WTC11 (cell line): Measurements from ENCODE around the gene SEMA6D. TPM values are rescaled to one million over a fixed set of nuclear protein-coding genes. Genes with fewer than 3 reads are reported as not detected.

Experiments used
- ATAC-seq: fragments of 200-7000 bp; cut with Tn5 transposase; 2 replicates; pipeline ENCODE4 v1.10.0; 2021; ENCODE audit warnings: mild to moderate bottlenecking, moderate library complexity
- CTCF ChIA-PET: fragments of 300-600 bp; sonication (Branson Sonifier 250); formaldehyde crosslinking; loops from one replicate; lab custom pipeline; 2021; ENCODE audit warnings: antibody characterized with exemption; lab: Charles Lee
- POLR2A ChIA-PET: fragments of 350-600 bp; sonication (Branson Sonifier 250); formaldehyde crosslinking; loops from one replicate; lab custom pipeline; 2021; ENCODE audit warnings: antibody characterized with exemption; lab: Charles Lee
- DNase-seq: peaks from one replicate; pipeline ENCODE4 v3.0.0; 2021; ENCODE audit warnings: low spot score
- H3K27ac Mint-ChIP-seq: 2 replicates; pipeline ENCODE4 v1.8.0; 2021; ENCODE audit warnings: mixed read lengths
- H3K27me3 Mint-ChIP-seq: 2 replicates; pipeline ENCODE4 v1.8.0; 2021; ENCODE audit warnings: low read depth, mild to moderate bottlenecking, moderate library complexity, mixed read lengths
- H3K36me3 Mint-ChIP-seq: 2 replicates; pipeline ENCODE4 v1.8.0; 2021; ENCODE audit warnings: mixed read lengths
- H3K4me1 Mint-ChIP-seq: 2 replicates; pipeline ENCODE4 v1.8.0; 2022; ENCODE audit warnings: mixed read lengths
- H3K4me3 Mint-ChIP-seq: 2 replicates; pipeline ENCODE4 v1.8.0; 2021; ENCODE audit warnings: mild to moderate bottlenecking, moderate library complexity, mixed read lengths
- H3K9me3 Mint-ChIP-seq: 2 replicates; pipeline ENCODE4 v1.8.0; 2021; ENCODE audit warnings: mixed read lengths
- ATF6 ChIP-seq: sonication (generic); formaldehyde crosslinking; IDR thresholded peaks from 2 replicates; pipeline ENCODE4 v1.8.1; 2023; ENCODE audit warnings: mild to moderate bottlenecking, missing genetic modification reagents
- CREB1 ChIP-seq: sonication (generic); formaldehyde crosslinking; IDR thresholded peaks from 2 replicates; pipeline ENCODE4 v1.8.0; 2023; ENCODE audit warnings: mild to moderate bottlenecking, missing genetic modification reagents
- E2F4 ChIP-seq: sonication (generic); formaldehyde crosslinking; IDR thresholded peaks from 2 replicates; pipeline ENCODE4 v1.8.1; 2022; ENCODE audit warnings: low read depth, mild to moderate bottlenecking, moderate library complexity, missing genetic modification reagents, borderline replicate concordance
- E2F5 ChIP-seq: sonication (generic); formaldehyde crosslinking; IDR thresholded peaks from 2 replicates; pipeline ENCODE4 v1.8.1; 2022; ENCODE audit warnings: mild to moderate bottlenecking, moderate library complexity, missing genetic modification reagents
- ETV6 ChIP-seq: sonication (generic); formaldehyde crosslinking; IDR thresholded peaks from 2 replicates; pipeline ENCODE4 v1.8.1; 2022; ENCODE audit warnings: mild to moderate bottlenecking, missing genetic modification reagents
- FOXP4 ChIP-seq: sonication (generic); formaldehyde crosslinking; IDR thresholded peaks from 2 replicates; pipeline ENCODE4 v1.8.0; 2022; ENCODE audit warnings: mild to moderate bottlenecking, missing genetic modification reagents
- IRF2 ChIP-seq: sonication (generic); formaldehyde crosslinking; IDR thresholded peaks from 2 replicates; pipeline ENCODE4 v1.8.0; 2022; ENCODE audit warnings: low read depth, missing genetic modification reagents, borderline replicate concordance
- KAT7 ChIP-seq: sonication (generic); formaldehyde crosslinking; IDR thresholded peaks from 2 replicates; pipeline ENCODE4 v1.8.1; 2023; ENCODE audit warnings: missing genetic modification reagents, mild to moderate bottlenecking, borderline replicate concordance
- MAX ChIP-seq: sonication (generic); formaldehyde crosslinking; IDR thresholded peaks from 2 replicates; pipeline ENCODE4 v1.8.0; 2022; ENCODE audit warnings: mild to moderate bottlenecking, missing genetic modification reagents
- MYBL2 ChIP-seq: sonication (generic); formaldehyde crosslinking; IDR thresholded peaks from 2 replicates; pipeline ENCODE4 v1.8.1; 2023; ENCODE audit warnings: mild to moderate bottlenecking, moderate library complexity, missing genetic modification reagents
- NFATC4 ChIP-seq: fragments of 250-450 bp; sonication (Bioruptor Pico); IDR thresholded peaks from 2 replicates; pipeline ENCODE4 v1.9.0; 2021; ENCODE audit warnings: mild to moderate bottlenecking
- NR1H2 ChIP-seq: sonication (generic); formaldehyde crosslinking; IDR thresholded peaks from 2 replicates; pipeline ENCODE4 v1.9.0; 2021; ENCODE audit warnings: mild to moderate bottlenecking, moderate library complexity, missing genetic modification reagents
- PRRX2 ChIP-seq: fragments of 250-450 bp; sonication (Bioruptor Pico); IDR thresholded peaks from 2 replicates; pipeline ENCODE4 v1.8.0; 2021; ENCODE audit warnings: mild to moderate bottlenecking
- SP1 ChIP-seq: sonication (generic); formaldehyde crosslinking; conservative IDR thresholded peaks from 2 replicates; pipeline ENCODE4 v1.8.1; 2022; ENCODE audit warnings: missing genetic modification reagents
- ZBTB21 ChIP-seq: sonication (generic); formaldehyde crosslinking; IDR thresholded peaks from 2 replicates; pipeline ENCODE4 v1.8.1; 2023; ENCODE audit warnings: mild to moderate bottlenecking, missing genetic modification reagents, borderline replicate concordance
- ZNF121 ChIP-seq: sonication (generic); formaldehyde crosslinking; IDR thresholded peaks from 2 replicates; pipeline ENCODE4 v1.8.0; 2023; ENCODE audit warnings: missing genetic modification reagents
- ZNF232 ChIP-seq: sonication (generic); formaldehyde crosslinking; IDR thresholded peaks from 2 replicates; pipeline ENCODE4 v1.8.0; 2022; ENCODE audit warnings: mild to moderate bottlenecking, missing genetic modification reagents
- total RNA-seq: library from RNA; stranded (reverse); gene quantifications from 3 replicates; pipeline ENCODE4 v1.2.3, GENCODE V29; 2021
- TF ChIP-seq, protein P1 (sequence below): fragments of 250-450 bp; sonication (Bioruptor Pico); IDR thresholded peaks from 2 replicates; pipeline ENCODE4 v1.9.0; 2021; ENCODE audit warnings: moderate library complexity, mild to moderate bottlenecking, inconsistent platforms, borderline replicate concordance
- TF ChIP-seq, protein P2 (sequence below): sonication (generic); formaldehyde crosslinking; IDR thresholded peaks from 2 replicates; pipeline ENCODE4 v1.8.1; 2023; ENCODE audit warnings: mild to moderate bottlenecking, missing genetic modification reagents, moderate library complexity
- TF ChIP-seq, protein P3 (sequence below): fragments of 250-450 bp; sonication (Bioruptor Pico); IDR thresholded peaks from 2 replicates; pipeline ENCODE4 v1.9.0; 2021; ENCODE audit warnings: mild to moderate bottlenecking, borderline replicate concordance

The SEMA6D gene
- total RNA-seq, 1 experiment from 2014 or later, result 2.6 TPM

GRCh38 chr15:47728886-47729285 is 11.6 kb downstream of the SEMA6D start:
- DNase-seq (no peak), ATAC-seq (no peak)
- ChIA-PET CTCF (no interaction called here), POLR2A (no interaction called here)
- H3K36me3 Mint-ChIP-seq, result no peaks in the 10 kb centered on the region
- no peaks in the 10 kb centered on the region for H3K27me3 Mint-ChIP-seq
- H3K4me3 Mint-ChIP-seq, result no peak overlapping the region
- H3K27ac Mint-ChIP-seq, result no peak overlapping the region
- TF ChIP-seq NR1H2 (CRISPR knock-in tag) (no peak), ATF6 (CRISPR knock-in tag) (no peak), SP1 (no peak), ZBTB21 (CRISPR knock-in tag) (no peak), IRF2 (no peak), ETV6 (CRISPR knock-in tag) (no peak), FOXP4 (no peak), ZNF232 (CRISPR knock-in tag) (no peak), PRRX2 (CRISPR knock-in tag) (no peak), E2F4 (CRISPR knock-in tag) (no peak), MYBL2 (CRISPR knock-in tag) (no peak), E2F5 (CRISPR knock-in tag) (no peak), CREB1 (CRISPR knock-in tag) (no peak), MAX (CRISPR knock-in tag) (no peak), ZNF121 (CRISPR knock-in tag) (no peak), NFATC4 (CRISPR knock-in tag) (no peak), KAT7 (CRISPR knock-in tag) (no peak)
- TF ChIP-seq, protein P1, sequence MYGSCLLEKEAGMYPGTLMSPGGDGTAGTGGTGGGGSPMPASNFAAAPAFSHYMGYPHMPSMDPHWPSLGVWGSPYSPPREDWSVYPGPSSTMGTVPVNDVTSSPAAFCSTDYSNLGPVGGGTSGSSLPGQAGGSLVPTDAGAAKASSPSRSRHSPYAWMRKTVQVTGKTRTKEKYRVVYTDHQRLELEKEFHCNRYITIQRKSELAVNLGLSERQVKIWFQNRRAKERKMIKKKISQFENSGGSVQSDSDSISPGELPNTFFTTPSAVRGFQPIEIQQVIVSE, result no peak
- TF ChIP-seq, protein P2, sequence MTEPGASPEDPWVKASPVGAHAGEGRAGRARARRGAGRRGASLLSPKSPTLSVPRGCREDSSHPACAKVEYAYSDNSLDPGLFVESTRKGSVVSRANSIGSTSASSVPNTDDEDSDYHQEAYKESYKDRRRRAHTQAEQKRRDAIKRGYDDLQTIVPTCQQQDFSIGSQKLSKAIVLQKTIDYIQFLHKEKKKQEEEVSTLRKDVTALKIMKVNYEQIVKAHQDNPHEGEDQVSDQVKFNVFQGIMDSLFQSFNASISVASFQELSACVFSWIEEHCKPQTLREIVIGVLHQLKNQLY (CRISPR knock-in tag), result no peak
- TF ChIP-seq, protein P3, sequence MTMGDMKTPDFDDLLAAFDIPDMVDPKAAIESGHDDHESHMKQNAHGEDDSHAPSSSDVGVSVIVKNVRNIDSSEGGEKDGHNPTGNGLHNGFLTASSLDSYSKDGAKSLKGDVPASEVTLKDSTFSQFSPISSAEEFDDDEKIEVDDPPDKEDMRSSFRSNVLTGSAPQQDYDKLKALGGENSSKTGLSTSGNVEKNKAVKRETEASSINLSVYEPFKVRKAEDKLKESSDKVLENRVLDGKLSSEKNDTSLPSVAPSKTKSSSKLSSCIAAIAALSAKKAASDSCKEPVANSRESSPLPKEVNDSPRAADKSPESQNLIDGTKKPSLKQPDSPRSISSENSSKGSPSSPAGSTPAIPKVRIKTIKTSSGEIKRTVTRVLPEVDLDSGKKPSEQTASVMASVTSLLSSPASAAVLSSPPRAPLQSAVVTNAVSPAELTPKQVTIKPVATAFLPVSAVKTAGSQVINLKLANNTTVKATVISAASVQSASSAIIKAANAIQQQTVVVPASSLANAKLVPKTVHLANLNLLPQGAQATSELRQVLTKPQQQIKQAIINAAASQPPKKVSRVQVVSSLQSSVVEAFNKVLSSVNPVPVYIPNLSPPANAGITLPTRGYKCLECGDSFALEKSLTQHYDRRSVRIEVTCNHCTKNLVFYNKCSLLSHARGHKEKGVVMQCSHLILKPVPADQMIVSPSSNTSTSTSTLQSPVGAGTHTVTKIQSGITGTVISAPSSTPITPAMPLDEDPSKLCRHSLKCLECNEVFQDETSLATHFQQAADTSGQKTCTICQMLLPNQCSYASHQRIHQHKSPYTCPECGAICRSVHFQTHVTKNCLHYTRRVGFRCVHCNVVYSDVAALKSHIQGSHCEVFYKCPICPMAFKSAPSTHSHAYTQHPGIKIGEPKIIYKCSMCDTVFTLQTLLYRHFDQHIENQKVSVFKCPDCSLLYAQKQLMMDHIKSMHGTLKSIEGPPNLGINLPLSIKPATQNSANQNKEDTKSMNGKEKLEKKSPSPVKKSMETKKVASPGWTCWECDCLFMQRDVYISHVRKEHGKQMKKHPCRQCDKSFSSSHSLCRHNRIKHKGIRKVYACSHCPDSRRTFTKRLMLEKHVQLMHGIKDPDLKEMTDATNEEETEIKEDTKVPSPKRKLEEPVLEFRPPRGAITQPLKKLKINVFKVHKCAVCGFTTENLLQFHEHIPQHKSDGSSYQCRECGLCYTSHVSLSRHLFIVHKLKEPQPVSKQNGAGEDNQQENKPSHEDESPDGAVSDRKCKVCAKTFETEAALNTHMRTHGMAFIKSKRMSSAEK (CRISPR knock-in tag), result no peak
- H3K9me3 Mint-ChIP-seq, result no peaks in the 10 kb centered on the region
- no peaks in the 10 kb centered on the region; the same call in 1 of the 2 replicates for H3K4me1 Mint-ChIP-seq
